Body of pancreas (tissue), 4 donors: ENCODE results near the gene PRDM7. TPM values are rescaled to one million over a fixed set of nuclear protein-coding genes. Genes with fewer than 3 reads are reported as not detected.
"Not testable (repeated sequence)": the region's sequence is repeated elsewhere in the genome, so short reads cannot be mapped to it uniquely, and the experiment has no call there.

ENCODE experiments used
- ATAC-seq: fragments of 150-250 bp; one replicate; pipeline ENCODE4 v1.9.1; 2016
- DNase-seq, 4 donors: peaks; one replicate each; pipeline ENCODE4 v3.0.0-alpha.2; 2019
- H3K27ac ChIP-seq, 4 donors: fragments of 200-600 bp; sonication (generic); 1 replicate in 3 of 4; 2 replicates in 1 of 4; pipeline versions ENCODE4 v1.5.1 to v1.6.1; 2016 to 2019; ENCODE audit warnings: mild to moderate bottlenecking in 1 of 4, mixed read lengths in 1 of 4, moderate library complexity in 1 of 4
- H3K27me3 ChIP-seq, 2 donors: fragments of 200-600 bp; sonication (generic); one replicate each; pipeline ENCODE4 v1.6.0; 2016; ENCODE audit warnings: mild to moderate bottlenecking in 1 of 2
- H3K36me3 ChIP-seq, 2 donors: fragments of 200-600 bp; sonication (generic); replicated peaks in 1 of 2; 2 replicates each; pipeline ENCODE4 v1.5.1; 2016; ENCODE audit warnings: low read depth in 2 of 2; ENCODE audit not compliant: insufficient read depth in 1 of 2
- H3K4me1 ChIP-seq: fragments of 200-600 bp; sonication (generic); one replicate; pipeline ENCODE4 v1.6.0; 2016
- H3K4me3 ChIP-seq, 2 donors: fragments of 200-600 bp; sonication (generic); 1 replicate in 1 of 2; 2 replicates in 1 of 2; pipeline ENCODE4 v1.5.1; 2016 to 2019
- H3K9me3 ChIP-seq, 3 donors: fragments of 200-600 bp; sonication (generic); 1 replicate in 2 of 3; 2 replicates in 1 of 3; pipeline ENCODE4 v1.5.1; 2016
- CTCF ChIP-seq, 7 experiments: fragments of 450-650 bp in 4 of 7; fragments of 200-600 bp in 3 of 7; sonication (generic) in 3 of 7; IDR thresholded peaks; one replicate each; pipeline ENCODE4 v1.5.1; 2016 to 2019; ENCODE audit warnings: antibody characterized with exemption in 7 of 7
- POLR2A ChIP-seq, 3 donors: fragments of 450-650 bp; IDR thresholded peaks; one replicate each; pipeline ENCODE4 v1.6.1; 2016; ENCODE audit warnings: antibody characterized with exemption in 3 of 3, mild to moderate bottlenecking in 2 of 3
- WGBS, 2 donors: methylation state at CpG; one replicate each; pipeline ENCODE4 v1.1.5; 2017; 5-methylcytosine and 5-hydroxymethylcytosine counted together
- intact Hi-C: fragments of 100-400 bp; cut with DNase I; formaldehyde crosslinking; loops from one replicate; pipeline ENCODE4 v1.15.1; 2023
- total RNA-seq, 2 donors: library from RNA; depleted of rRNA; stranded (reverse); fragments of >200 nt; gene quantifications; one replicate each; pipeline ENCODE4 v1.1.0, GENCODE V29; 2016

The PRDM7 gene
- total RNA-seq, 2 donors from 2014 or later = not detected

GRCh38 chr16:90072442-90073105 is 4.6 kb downstream of the PRDM7 start:
- Histone ChIP-seq H3K9me3 (no peaks in the 10 kb centered on the region), H3K27ac (no peak overlapping the region), H3K4me1 (peaks cover 4% of the 10 kb centered on the region), H3K4me3 (no peak overlapping the region), H3K36me3 (no peaks in the 10 kb centered on the region), H3K27me3 (no peaks in the 10 kb centered on the region)
- DNase-seq = no peak
- WGBS, 2 donors = 38 to 46% methylated on average over 5 of the region's 5 CpGs
- no peak for ATAC-seq
- intact Hi-C loops = no loop called here
- no peak for TF ChIP-seq POLR2A (IDR thresholded peaks at IDR 0.05)
- no peak for TF ChIP-seq CTCF (IDR thresholded peaks at IDR 0.05)

- H3K36me3 ChIP-seq = no peaks in the 10 kb centered on the region
- DNase-seq = no peak
- H3K27me3 ChIP-seq = no peaks in the 10 kb centered on the region
- no peak overlapping the region for H3K4me3 ChIP-seq
- WGBS, 2 donors = 38 to 46% methylated on average over 2 of the region's 2 CpGs
- no peaks in the 10 kb centered on the region for H3K4me1 ChIP-seq
- no peaks in the 10 kb centered on the region for H3K9me3 ChIP-seq
- no peak overlapping the region for H3K27ac ChIP-seq
- TF ChIP-seq CTCF (IDR thresholded peaks at IDR 0.05) (no peak), POLR2A (IDR thresholded peaks at IDR 0.05) (no peak)
- ATAC-seq = no peak
- intact Hi-C loops = no loop called here
These were observed 6.7 kb downstream of the PRDM7 start for GRCh38 chr16:90070440-90070839.

- ATAC-seq (no peak), DNase-seq (no peak)
- Histone ChIP-seq H3K27ac (no peak overlapping the region), H3K36me3 (no peaks in the 10 kb centered on the region), H3K4me3 (no peak overlapping the region), H3K9me3 (no peaks in the 10 kb centered on the region), H3K4me1 (no peaks in the 10 kb centered on the region), H3K27me3 (no peaks in the 10 kb centered on the region)
- WGBS, 2 donors = 47 to 53% methylated on average over 3 of the region's 3 CpGs
- intact Hi-C loops = no loop called here
- TF ChIP-seq CTCF (IDR thresholded peaks at IDR 0.05) (no peak), POLR2A (IDR thresholded peaks at IDR 0.05) (no peak)
These were observed 15.7 kb downstream of the PRDM7 start for GRCh38 chr16:90061437-90061836.

GRCh38 chr16:90057738-90058173 is 19.4 kb downstream of the PRDM7 start:
- no peaks in the 10 kb centered on the region for H3K4me1 ChIP-seq
- DNase-seq = no peak
- 54 to 68% methylated on average over 7 to 8 of the region's 8 CpGs for WGBS, 2 donors
- TF ChIP-seq POLR2A (IDR thresholded peaks at IDR 0.05) = no peak
- TF ChIP-seq CTCF (IDR thresholded peaks at IDR 0.05) = no peak
- no peaks in the 10 kb centered on the region for H3K36me3 ChIP-seq
- ATAC-seq = no peak
- H3K27me3 ChIP-seq = no peaks in the 10 kb centered on the region
- no peaks in the 10 kb centered on the region for H3K9me3 ChIP-seq
- H3K27ac ChIP-seq = no peak overlapping the region
- no peak overlapping the region for H3K4me3 ChIP-seq
- intact Hi-C loops = no loop called here

GRCh38 chr16:90056521-90056920 is 20.6 kb downstream of the PRDM7 start:
- WGBS, 2 donors = 72 to 82% methylated on average over 15 of the region's 15 CpGs
- intact Hi-C loops, H3K27ac ChIP-seq, H3K4me3 ChIP-seq, H3K4me1 ChIP-seq, H3K9me3 ChIP-seq, H3K36me3 ChIP-seq, ATAC-seq, DNase-seq, H3K27me3 ChIP-seq: not testable (repeated sequence)
